Tibial artery (tissue), 4 donors: ENCODE data around the gene SGCB.

Experiments
- DNase-seq, 2 donors: peaks; one replicate each; pipeline ENCODE4 v3.0.0-alpha.2; 2019
- H3K27ac ChIP-seq, 2 donors: fragments of 200-600 bp; sonication (generic) in 1 of 2; 1 replicate in 1 of 2; 2 replicates in 1 of 2; pipeline ENCODE4 v1.5.1; 2018 to 2019; ENCODE audit warnings: mild to moderate bottlenecking in 1 of 2
- H3K27me3 ChIP-seq, 2 donors: fragments of 200-600 bp; sonication (generic) in 1 of 2; one replicate each; pipeline versions ENCODE4 v1.5.1 to v1.6.0; 2016 to 2019
- H3K36me3 ChIP-seq, 3 donors: fragments of 200-600 bp; sonication (generic) in 2 of 3; one replicate each; pipeline ENCODE4 v1.5.1; 2016 to 2019; ENCODE audit warnings: mild to moderate bottlenecking in 2 of 3
- H3K4me1 ChIP-seq, 4 donors: fragments of 200-600 bp; sonication (generic) in 2 of 4; 1 replicate in 3 of 4; 2 replicates in 1 of 4; pipeline ENCODE4 v1.5.1; 2016 to 2019
- H3K4me3 ChIP-seq, 2 donors: fragments of 200-600 bp; sonication (generic) in 1 of 2; 1 replicate in 1 of 2; 2 replicates in 1 of 2; pipeline ENCODE4 v1.5.1; 2018 to 2019; ENCODE audit warnings: mild to moderate bottlenecking in 2 of 2
- H3K9me3 ChIP-seq, 3 donors: fragments of 200-600 bp; sonication (generic) in 1 of 3; one replicate each; pipeline ENCODE4 v1.5.1; 2016 to 2019
- intact Hi-C: fragments of 100-400 bp; cut with DNase I; formaldehyde crosslinking; loops from one replicate; pipeline ENCODE4 v1.15.0; 2023; ENCODE audit warnings: low total_unique reads
- TF ChIP-seq, protein P1 (sequence below), 2 experiments: fragments of 200-600 bp in 1 of 2; fragments of 450-650 bp in 1 of 2; IDR thresholded peaks; one replicate each; pipeline ENCODE4 v1.5.1; 2017 to 2019; ENCODE audit warnings: antibody characterized with exemption in 2 of 2, mild to moderate bottlenecking in 1 of 2, moderate library complexity in 1 of 2

The SGCB gene

DNA sequence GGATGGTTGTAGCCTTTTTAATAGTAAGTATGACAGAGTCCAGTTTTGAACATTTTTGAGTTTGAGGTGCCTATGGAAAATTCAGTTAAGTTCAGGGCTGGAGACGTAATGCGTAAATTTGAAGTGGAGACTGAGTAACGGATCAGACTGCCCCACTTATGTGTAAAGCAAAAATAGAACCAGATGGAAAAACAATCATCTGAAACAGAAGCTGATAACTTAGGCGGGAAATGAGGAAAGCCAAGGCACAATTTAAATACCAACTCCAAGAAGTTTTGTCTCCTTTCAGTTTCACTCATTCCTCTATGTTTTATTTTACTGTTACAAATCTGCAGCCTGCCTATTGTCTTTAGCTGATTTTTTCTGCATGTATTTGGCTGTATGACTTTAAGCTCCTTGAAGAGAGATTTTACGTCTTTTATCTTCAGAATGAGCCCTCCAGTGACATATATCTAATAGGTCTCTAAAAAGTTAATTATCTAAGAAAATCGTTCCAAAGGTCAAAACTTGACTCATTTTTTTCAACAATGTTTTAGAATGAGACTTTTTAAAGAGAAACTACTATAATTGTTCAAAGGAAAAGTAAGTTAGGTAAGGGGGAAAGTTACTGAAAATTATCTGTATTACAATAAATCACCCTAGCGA is 1.1 kb downstream of the SGCB start:
- no peaks in the 10 kb centered on the region for H3K27me3 ChIP-seq
- TF ChIP-seq, protein P1, sequence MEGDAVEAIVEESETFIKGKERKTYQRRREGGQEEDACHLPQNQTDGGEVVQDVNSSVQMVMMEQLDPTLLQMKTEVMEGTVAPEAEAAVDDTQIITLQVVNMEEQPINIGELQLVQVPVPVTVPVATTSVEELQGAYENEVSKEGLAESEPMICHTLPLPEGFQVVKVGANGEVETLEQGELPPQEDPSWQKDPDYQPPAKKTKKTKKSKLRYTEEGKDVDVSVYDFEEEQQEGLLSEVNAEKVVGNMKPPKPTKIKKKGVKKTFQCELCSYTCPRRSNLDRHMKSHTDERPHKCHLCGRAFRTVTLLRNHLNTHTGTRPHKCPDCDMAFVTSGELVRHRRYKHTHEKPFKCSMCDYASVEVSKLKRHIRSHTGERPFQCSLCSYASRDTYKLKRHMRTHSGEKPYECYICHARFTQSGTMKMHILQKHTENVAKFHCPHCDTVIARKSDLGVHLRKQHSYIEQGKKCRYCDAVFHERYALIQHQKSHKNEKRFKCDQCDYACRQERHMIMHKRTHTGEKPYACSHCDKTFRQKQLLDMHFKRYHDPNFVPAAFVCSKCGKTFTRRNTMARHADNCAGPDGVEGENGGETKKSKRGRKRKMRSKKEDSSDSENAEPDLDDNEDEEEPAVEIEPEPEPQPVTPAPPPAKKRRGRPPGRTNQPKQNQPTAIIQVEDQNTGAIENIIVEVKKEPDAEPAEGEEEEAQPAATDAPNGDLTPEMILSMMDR (IDR thresholded peaks at IDR 0.05), result no peak
- intact Hi-C loops, result no loop called here
- peak overlapping the region; percentile 81 to 84 for H3K27ac ChIP-seq
- peaks cover 0 to 40% (median 23%) of the 10 kb centered on the region in 4 donors for H3K4me1 ChIP-seq
- H3K36me3 ChIP-seq, result no peaks in the 10 kb centered on the region
- H3K4me3 ChIP-seq, result peak overlapping the region; percentile 70 to 82
- no peak for DNase-seq
- H3K9me3 ChIP-seq, result no peaks in the 10 kb centered on the region

GRCh38 chr4:52035190-52035589 is 2.9 kb downstream of the SGCB start:
- Histone ChIP-seq H3K27me3 (no peaks in the 10 kb centered on the region), H3K4me3 (no peak overlapping the region), H3K36me3 (peaks cover 0 to 9% (median 5%) of the 10 kb centered on the region in 3 donors), H3K27ac (no peak overlapping the region), H3K9me3 (no peaks in the 10 kb centered on the region), H3K4me1 (peaks cover 0 to 40% (median 23%) of the 10 kb centered on the region in 4 donors)
- DNase-seq, result no peak
- intact Hi-C loops, result no loop called here
- TF ChIP-seq, protein P1 (IDR thresholded peaks at IDR 0.05), result no peak

- TF ChIP-seq, protein P1 (IDR thresholded peaks at IDR 0.05), result no peak
- peaks cover 21 to 33% (median 22%) of the 10 kb centered on the region in 3 donors for H3K36me3 ChIP-seq
- DNase-seq, result no peak
- H3K9me3 ChIP-seq, result no peaks in the 10 kb centered on the region
- H3K4me1 ChIP-seq, result peaks cover 0 to 40% (median 21%) of the 10 kb centered on the region in 4 donors
- intact Hi-C loops, result no loop called here
- H3K4me3 ChIP-seq, result no peak overlapping the region
- H3K27me3 ChIP-seq, result no peaks in the 10 kb centered on the region
- no peak overlapping the region for H3K27ac ChIP-seq
These were observed 6.1 kb downstream of the SGCB start for GRCh38 chr4:52032005-52032404.

DNA sequence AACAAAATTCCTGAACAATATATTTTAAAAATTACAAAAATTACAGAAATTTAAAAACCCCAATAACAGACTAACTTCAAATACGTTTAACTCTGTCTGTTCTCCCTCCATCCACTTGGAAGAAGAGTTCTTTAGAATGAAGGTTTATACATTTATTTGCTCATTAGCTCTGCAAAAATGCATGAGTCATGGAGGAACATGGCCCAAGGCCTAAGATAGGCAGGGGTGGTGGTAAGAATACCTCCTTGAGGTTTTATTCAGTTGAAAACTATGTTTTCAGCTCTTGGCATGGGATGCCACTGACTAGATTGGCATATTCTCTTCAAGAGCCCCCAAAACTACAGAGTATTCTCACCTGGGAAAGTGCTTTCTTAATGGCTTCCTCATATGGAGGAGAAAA is 9.1 kb downstream of the SGCB start:
- TF ChIP-seq, protein P1 (IDR thresholded peaks at IDR 0.05), result no peak
- no peaks in the 10 kb centered on the region for H3K9me3 ChIP-seq
- intact Hi-C loops, result no loop called here
- H3K4me1 ChIP-seq, result peaks cover 0 to 14% (median 6%) of the 10 kb centered on the region in 4 donors
- peaks cover 23 to 39% (median 39%) of the 10 kb centered on the region in 3 donors for H3K36me3 ChIP-seq
- H3K27me3 ChIP-seq, result no peaks in the 10 kb centered on the region
- H3K4me3 ChIP-seq, result no peak overlapping the region
- DNase-seq, result no peak
- H3K27ac ChIP-seq, result no peak overlapping the region

- no peak for DNase-seq
- peaks cover 11 to 37% (median 23%) of the 10 kb centered on the region in 3 donors for H3K36me3 ChIP-seq
- no peaks in the 10 kb centered on the region for H3K4me1 ChIP-seq
- no peak within 1 kb of the TSS for H3K27ac ChIP-seq
- TF ChIP-seq, protein P1 (IDR thresholded peaks at IDR 0.05), result no peak
- no peaks in the 10 kb centered on the region for H3K9me3 ChIP-seq
- no peaks in the 10 kb centered on the region for H3K27me3 ChIP-seq
- no peak within 1 kb of the TSS for H3K4me3 ChIP-seq
- intact Hi-C loops, result loop anchor here (5.0 kb wide), 1 partner anchor 128 kb away; no protein-coding TSS in a partner anchor
These were observed 18.0 kb downstream of the SGCB start, which contains the start of gene LRRC66 for GRCh38 chr4:52019936-52020657. Gene LRRC66 (minus strand): TSS chr4:52020363. CDS start chr4:52017613, 2,750 bp downstream.
